IPS-18a (cell line): ENCODE measurements around the gene HMX1.

Experiments used
- H3K27ac ChIP-seq: one replicate; pipeline ENCODE4 v1.5.1; 2013; ENCODE audit warnings: low read length
- H3K27me3 ChIP-seq: one replicate; pipeline ENCODE4 v1.6.1; 2013; ENCODE audit warnings: mild to moderate bottlenecking, low read length; ENCODE audit not compliant: control insufficient read depth, insufficient read depth
- H3K36me3 ChIP-seq: one replicate; pipeline ENCODE4 v1.6.1; 2013; ENCODE audit warnings: low read depth, low read length; ENCODE audit not compliant: control insufficient read depth
- H3K4me1 ChIP-seq: one replicate; pipeline ENCODE4 v1.6.1; 2013; ENCODE audit warnings: low read depth, low read length; ENCODE audit not compliant: control insufficient read depth
- H3K4me3 ChIP-seq: one replicate; pipeline ENCODE4 v1.5.1; 2013; ENCODE audit warnings: low read length
- H3K9ac ChIP-seq: one replicate; pipeline ENCODE4 v1.6.1; 2013; ENCODE audit warnings: mild to moderate bottlenecking, low read length, moderate library complexity
- H3K9me3 ChIP-seq: one replicate; pipeline ENCODE4 v1.6.1; 2013; ENCODE audit warnings: low read depth, low read length; ENCODE audit not compliant: control insufficient read depth

The HMX1 gene

GRCh38 chr4:8869898-8870646 lies 1.6 kb downstream of the HMX1 start:
- H3K36me3 ChIP-seq, result no peaks in the 10 kb centered on the region
- H3K9ac ChIP-seq, result no peak overlapping the region
- no peak overlapping the region for H3K4me3 ChIP-seq
- peaks cover 97% of the 10 kb centered on the region for H3K27me3 ChIP-seq
- H3K9me3 ChIP-seq, result no peaks in the 10 kb centered on the region
- H3K4me1 ChIP-seq, result peaks cover 3% of the 10 kb centered on the region
- H3K27ac ChIP-seq, result no peak overlapping the region

- H3K4me1 ChIP-seq, result peaks cover 3% of the 10 kb centered on the region
- H3K27me3 ChIP-seq, result peaks cover 97% of the 10 kb centered on the region
Observed at GRCh38 chr4:8869002-8869897, 2.4 kb downstream of the HMX1 start.

GRCh38 chr4:8868321-8869001 lies 3.2 kb downstream of the HMX1 start:
- peaks cover 97% of the 10 kb centered on the region for H3K27me3 ChIP-seq
- no peaks in the 10 kb centered on the region for H3K9me3 ChIP-seq
- H3K36me3 ChIP-seq, result no peaks in the 10 kb centered on the region
- H3K4me3 ChIP-seq, result no peak overlapping the region
- no peak overlapping the region for H3K27ac ChIP-seq
- H3K4me1 ChIP-seq, result peaks cover 3% of the 10 kb centered on the region
- no peak overlapping the region for H3K9ac ChIP-seq

More at GRCh38 chr4:8869002-8869897, 2.4 kb downstream of the HMX1 start:
- H3K4me3 ChIP-seq, result no peak overlapping the region
- no peak overlapping the region for H3K9ac ChIP-seq
- H3K9me3 ChIP-seq, result no peaks in the 10 kb centered on the region
- no peak overlapping the region for H3K27ac ChIP-seq
- H3K36me3 ChIP-seq, result no peaks in the 10 kb centered on the region

- Histone ChIP-seq H3K9me3 (no peaks in the 10 kb centered on the region), H3K27ac (no peak overlapping the region), H3K4me1 (peaks cover 3% of the 10 kb centered on the region), H3K36me3 (no peaks in the 10 kb centered on the region), H3K4me3 (no peak overlapping the region), H3K27me3 (peaks cover 97% of the 10 kb centered on the region), H3K9ac (no peak overlapping the region)
Observed at GRCh38 chr4:8867624-8868320, 3.9 kb downstream of the HMX1 start.

- Histone ChIP-seq H3K36me3 (no peaks in the 10 kb centered on the region), H3K4me1 (peaks cover 3% of the 10 kb centered on the region), H3K27me3 (peaks cover 97% of the 10 kb centered on the region), H3K9me3 (no peaks in the 10 kb centered on the region), H3K9ac (no peak overlapping the region), H3K4me3 (no peak overlapping the region), H3K27ac (no peak overlapping the region)
Observed at GRCh38 chr4:8866828-8867623, 4.6 kb downstream of the HMX1 start.

- no peaks in the 10 kb centered on the region for H3K36me3 ChIP-seq
- H3K4me1 ChIP-seq, result peaks cover 3% of the 10 kb centered on the region
- peaks cover 100% of the 10 kb centered on the region for H3K27me3 ChIP-seq
- H3K9ac ChIP-seq, result no peak overlapping the region
- H3K27ac ChIP-seq, result no peak overlapping the region
- no peaks in the 10 kb centered on the region for H3K9me3 ChIP-seq
- no peak overlapping the region for H3K4me3 ChIP-seq
Observed at GRCh38 chr4:8866421-8866820, 5.2 kb downstream of the HMX1 start.

GRCh38 chr4:8865681-8866310 lies 5.8 kb downstream of the HMX1 start:
- Histone ChIP-seq H3K9ac (no peak overlapping the region), H3K27ac (no peak overlapping the region), H3K27me3 (peaks cover 100% of the 10 kb centered on the region), H3K4me1 (peaks cover 3% of the 10 kb centered on the region), H3K36me3 (no peaks in the 10 kb centered on the region), H3K4me3 (no peak overlapping the region), H3K9me3 (no peaks in the 10 kb centered on the region)

GRCh38 chr4:8864912-8865680 lies 6.5 kb downstream of the HMX1 start:
- H3K4me1 ChIP-seq, result peaks cover 3% of the 10 kb centered on the region
- H3K36me3 ChIP-seq, result no peaks in the 10 kb centered on the region
- H3K9me3 ChIP-seq, result no peaks in the 10 kb centered on the region
- H3K27me3 ChIP-seq, result peaks cover 100% of the 10 kb centered on the region
- no peak overlapping the region for H3K27ac ChIP-seq
- no peak overlapping the region for H3K9ac ChIP-seq
- H3K4me3 ChIP-seq, result no peak overlapping the region

- Histone ChIP-seq H3K36me3 (no peaks in the 10 kb centered on the region), H3K4me1 (peaks cover 3% of the 10 kb centered on the region), H3K27me3 (peaks cover 100% of the 10 kb centered on the region), H3K9ac (no peak overlapping the region), H3K27ac (no peak overlapping the region), H3K4me3 (no peak overlapping the region), H3K9me3 (no peaks in the 10 kb centered on the region)
Observed at GRCh38 chr4:8863686-8864682, 7.7 kb downstream of the HMX1 start.
